NCI-H2196 treated with DMSO at 0.1 percent for 48 hours (cell line): ENCODE measurements around the gene CASKIN2.
"Not testable (repeated sequence)": the region's sequence is repeated elsewhere in the genome, so short reads cannot be mapped to it uniquely, and the experiment has no call there.

Experiments
- DNase-seq: peaks from one replicate; lab custom pipeline; 2025; ENCODE audit not compliant: unreplicated experiment; lab: John Stamatoyannopoulos, UW

Gene CASKIN2

DNA sequence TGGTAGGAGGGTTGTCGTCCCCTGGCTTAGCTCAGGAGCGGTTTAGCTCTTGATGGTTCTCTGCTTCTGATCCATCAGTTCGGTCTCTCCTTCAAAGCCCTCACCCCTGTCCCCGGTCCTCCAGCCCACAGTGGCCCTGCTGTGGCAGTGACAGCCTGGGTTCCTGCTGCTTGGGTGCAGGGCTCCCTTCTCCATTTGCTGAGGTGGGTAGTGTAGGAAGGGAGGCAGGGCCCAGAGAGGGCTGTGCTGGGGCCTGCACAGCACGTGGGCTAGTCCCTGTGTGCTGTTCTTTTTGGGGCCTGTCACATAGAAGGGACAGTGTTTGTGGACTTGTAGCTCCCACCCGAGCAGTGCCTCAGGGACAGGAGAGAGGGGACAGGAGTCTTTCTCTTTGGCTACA lies 40.6 kb downstream of the CASKIN2 start:
- no peak for DNase-seq

DNA sequence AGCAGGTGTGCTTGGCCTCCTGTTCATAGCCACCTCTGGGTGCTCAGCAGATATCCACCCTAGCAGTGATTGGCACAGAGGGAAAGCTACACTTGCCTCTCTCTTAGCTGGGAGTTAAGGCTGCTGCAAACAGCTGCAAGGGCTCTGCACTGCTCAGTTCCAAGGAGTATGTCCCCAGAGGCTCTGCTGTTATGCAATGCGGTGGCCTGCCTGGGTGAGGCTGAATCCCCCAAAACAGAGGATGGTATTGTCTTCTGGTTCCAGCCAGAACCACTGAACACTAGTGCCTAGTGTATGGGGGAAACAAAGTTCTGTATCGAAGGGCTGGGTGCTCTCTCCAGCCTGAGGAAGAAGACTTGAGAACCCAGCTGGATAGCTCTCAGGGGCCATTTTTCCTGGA lies 42.1 kb downstream of the CASKIN2 start:
- DNase-seq = no peak

DNA sequence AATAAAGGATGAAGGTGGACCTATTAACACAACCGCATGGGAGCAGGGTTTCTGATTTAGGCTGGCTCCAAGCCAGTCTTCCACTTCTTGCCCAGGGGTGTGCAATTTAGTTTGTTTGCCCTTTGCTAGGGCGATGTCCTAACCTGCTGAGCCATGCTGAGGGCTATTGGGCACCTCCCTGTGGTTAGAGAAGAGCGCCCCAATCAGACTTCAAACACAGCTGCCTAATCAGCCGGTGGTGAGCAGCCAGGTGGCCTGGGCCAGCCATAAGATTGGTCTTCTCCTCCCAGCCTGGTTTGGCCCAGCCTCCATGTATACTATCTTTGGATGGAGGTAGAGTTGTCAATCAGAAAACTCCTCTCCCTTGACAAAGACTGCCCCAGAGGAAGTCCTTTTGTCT lies 43.2 kb downstream of the CASKIN2 start:
- peak; percentile 96 for DNase-seq

DNA sequence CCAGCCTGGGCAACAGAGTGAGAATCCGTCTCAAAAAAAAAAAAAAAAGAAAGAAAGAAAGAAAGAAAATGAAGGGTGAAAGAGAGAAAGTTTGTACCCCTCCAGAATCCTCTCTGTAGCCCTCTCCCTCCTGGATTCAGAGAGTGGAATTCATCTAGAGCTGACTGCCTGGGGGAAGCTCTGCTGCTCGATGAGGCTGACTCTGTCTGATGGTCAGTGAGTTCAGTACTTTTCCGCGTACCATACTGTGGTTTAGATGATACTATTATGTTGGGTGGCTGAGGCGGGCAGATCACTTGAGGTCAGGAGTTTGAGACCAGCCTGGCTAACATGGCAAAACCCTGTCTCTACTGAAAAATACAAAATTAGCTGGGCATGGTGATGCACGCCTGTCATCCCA lies 44.1 kb downstream of the CASKIN2 start:
- DNase-seq = no peak

DNA sequence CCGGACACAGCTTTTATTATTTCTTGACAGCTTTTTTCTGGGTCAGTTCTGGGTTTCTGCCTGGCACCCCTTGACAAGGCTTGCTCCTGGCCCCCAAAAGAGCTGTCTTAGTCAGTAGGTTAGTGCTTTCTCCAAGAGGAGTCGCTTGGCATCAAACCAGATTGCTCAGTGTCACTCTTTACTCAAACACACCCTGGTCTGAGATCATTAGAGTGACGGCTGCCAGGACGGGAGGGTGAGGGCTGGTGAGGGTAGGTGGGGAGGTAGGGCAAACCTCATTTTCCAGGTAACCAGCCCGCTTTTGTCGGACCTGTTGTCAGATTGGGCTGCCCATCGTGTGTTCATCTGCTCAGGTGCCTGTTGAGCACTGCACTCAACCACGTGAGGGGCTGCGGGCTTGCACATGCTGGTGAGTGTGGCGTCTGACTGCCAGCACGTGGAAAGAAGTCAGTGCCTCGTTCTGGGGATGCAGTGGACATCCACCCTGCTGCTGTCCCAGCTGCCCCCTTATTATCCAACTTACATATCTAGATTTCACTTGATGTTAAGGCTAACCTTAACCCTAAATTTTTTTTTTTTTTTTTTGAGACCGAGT lies 46.5 kb downstream of the CASKIN2 start:
- DNase-seq = no peak

DNA sequence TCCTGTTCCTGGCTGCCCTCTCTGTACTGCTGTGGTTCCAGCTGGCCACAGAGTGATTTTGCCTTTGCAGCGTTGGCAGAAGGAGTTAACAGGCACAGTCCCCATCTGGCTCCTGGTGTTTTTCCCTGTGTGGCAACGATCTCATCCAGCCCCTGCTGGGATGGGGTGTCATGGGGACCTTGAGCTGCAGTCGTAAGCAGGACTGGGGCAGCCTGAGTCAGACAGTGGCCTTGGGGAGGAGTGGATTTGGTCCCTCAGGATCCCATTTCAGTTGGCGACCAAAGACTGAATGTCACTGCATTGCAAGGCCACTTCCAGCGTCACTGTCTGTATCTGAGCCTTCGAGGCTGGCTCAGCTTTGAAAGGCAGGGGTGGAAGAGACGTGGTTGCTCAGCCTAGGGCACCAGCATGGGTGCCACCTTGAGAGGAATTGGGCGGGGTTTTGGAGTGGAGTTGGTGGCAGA lies 47.0 kb downstream of the CASKIN2 start:
- no peak for DNase-seq

DNA sequence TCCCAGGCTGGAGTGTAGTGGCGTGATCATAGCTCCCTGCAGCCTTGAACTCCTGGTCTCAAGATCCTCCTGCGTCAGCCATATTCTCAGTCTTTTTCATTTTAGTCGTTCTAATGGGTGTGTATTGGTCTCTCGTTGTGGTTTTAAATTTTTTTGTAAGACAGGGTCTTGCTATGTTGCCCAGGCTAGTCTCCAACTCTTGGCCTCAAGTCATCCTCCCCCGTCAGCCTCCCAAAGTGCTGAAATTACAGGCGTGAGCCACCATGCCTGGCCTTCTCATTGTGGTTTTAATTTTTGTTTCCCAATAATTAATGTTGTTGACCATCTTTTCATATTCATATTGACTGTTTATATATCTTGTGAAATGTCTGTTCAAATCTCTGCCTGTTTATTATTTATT lies 50.3 kb downstream of the CASKIN2 start:
- DNase-seq = no peak

DNA sequence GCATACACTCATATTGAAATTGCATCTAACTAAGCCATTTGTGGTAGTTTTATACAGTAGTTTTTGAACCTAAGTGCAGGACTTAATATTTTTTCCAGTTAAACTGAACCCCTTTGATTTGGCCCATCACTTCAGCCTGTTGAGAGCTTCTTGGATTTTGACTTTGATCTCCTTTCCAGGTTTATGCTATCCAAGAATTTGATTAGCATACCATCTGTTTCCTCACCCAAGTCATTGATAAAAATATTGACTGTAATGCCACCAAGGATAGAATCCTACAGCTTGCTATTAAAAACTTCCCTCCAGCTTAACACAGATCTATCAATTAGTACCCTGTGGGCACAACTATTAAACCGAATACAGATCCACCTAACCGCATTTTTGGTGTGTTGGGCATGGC lies 51.7 kb downstream of the CASKIN2 start:
- DNase-seq = no peak

DNA sequence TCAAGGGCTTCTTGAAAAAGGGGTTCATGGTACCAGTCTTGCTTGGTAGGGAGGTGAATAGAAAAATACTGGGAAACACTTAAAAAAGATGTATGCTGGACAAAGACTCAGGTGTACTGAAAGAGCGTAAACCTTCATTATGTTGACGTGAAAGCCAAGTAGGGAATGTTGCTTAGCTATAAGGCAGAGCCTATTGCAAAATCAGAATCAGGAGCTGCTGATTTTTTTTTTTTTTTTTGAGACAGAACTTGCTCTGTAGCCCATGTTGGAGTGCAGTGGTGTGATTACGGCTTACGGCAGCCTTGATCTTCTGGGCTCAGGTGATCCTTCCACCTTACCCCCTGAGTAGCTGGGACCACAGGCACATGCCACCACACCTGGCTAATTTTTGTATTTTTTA lies 55.0 kb downstream of the CASKIN2 start:
- no peak for DNase-seq

DNA sequence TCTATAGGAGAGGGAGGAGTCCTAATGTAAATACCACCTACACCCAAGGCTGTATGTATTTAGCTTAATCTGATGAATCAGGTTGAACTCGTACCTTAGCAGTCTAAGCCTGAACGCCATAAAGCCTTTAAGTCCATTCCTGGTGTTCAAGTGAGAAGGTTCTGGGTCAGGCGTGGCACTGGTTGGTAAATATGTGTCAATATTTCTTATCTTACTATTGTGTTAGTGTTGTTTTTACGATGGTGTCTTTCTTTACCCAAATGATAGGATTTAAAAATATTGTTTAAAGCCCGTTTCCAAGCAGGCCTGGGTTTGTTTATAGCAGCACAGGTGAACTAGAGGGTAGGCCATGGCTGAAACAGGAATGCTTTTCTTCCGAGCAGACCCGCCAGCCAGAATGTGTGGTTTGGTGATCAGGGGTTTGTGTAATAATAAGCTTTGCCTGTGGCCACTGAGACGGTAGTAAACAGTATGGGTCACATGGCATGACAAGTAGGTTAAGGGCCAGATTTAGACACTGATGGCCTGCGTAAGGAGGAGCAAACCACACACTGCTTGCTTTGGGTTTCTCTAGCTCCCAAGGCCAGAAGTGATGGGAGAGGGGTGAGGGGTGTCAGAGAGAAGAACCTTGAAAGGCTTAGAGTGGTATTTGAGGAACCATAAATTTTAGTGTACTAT lies 55.6 kb downstream of the CASKIN2 start:
- no peak for DNase-seq

DNA sequence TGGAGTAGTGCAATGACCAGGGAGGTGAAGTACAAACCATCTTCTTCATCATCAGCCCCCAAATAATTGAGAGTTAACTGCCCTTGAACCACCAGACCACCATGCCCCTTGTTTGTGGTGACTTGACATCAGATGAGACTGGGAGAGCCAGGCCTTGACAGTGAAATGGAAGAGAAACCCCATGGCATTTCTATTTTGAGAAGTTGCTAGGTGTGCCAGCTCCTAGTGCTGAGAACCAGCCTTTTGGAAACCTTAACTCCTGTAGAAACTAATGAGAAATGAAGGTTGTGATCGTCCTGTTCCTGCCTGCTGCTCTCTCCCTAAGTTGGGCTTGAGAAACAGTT lies 56.1 kb downstream of the CASKIN2 start:
- no peak for DNase-seq

DNA sequence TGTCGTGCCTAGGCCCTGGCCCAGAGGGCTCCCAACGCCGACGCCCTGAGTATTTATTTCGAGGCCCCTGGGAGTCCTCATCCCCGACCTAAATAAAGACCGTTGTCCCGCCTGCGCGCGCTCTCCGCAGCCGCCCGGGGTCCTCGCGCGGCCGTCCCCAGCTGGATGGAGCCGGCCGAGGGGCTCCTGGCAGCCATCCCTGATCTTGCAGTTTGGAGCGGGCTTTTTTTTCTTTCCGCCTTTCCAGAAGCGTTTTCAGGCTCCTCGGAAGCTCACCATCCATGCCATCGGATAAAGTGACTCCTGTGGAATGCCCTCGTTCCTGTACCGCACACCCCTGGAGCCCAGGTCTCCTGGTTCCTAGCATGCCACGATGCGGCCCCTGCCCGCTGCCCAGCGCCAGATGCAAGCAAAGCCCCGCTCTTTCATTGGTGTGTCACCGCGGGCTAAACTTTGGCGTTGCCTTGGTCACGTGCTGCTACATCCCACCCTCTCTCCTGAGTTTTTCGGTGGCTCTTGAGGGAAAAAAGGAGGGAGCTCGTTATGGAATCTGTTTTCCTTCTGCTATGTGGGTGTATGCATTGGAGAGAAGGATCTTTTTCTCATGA lies 58.2 kb downstream of the CASKIN2 start:
- no peak for DNase-seq

DNA sequence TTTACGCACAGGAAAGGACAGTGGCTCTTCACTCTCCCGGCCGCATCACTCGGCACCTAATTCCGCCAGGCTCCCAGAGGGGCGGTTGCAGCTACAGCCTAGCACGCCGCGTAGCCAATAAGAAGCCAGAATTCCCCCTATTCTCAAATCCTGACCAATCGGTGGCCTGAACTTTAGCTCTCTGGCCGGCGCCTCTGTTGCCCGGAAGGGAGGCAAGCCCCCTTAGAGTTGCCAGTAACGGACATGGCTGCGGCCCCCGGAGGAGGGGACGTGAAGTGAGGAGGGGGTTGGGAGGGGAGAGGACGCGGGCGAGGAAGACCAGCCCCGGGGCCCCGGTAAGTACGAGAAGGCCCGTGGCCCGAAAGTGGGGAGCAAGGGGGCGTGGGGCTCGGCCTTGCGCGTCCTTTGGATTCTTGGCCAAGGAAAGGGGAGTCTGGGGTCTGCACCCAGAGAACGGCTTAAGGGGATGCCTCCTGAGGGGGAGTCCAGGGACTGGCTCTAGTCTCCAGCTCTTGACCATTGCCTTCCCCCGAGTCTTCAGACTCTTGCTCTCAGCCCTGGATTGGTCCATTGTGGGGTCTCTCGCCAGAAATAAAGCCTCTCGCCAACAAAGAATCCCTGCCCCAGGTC lies 58.8 kb downstream of the CASKIN2 start, which contains the start of gene TMEM94:
Gene TMEM94, plus strand, starts transcription at position 219 of the 630 bp plus-strand sequence. CDS start 15,271 bp downstream, outside the sequence.
- DNase-seq = peak; percentile 96

DNA sequence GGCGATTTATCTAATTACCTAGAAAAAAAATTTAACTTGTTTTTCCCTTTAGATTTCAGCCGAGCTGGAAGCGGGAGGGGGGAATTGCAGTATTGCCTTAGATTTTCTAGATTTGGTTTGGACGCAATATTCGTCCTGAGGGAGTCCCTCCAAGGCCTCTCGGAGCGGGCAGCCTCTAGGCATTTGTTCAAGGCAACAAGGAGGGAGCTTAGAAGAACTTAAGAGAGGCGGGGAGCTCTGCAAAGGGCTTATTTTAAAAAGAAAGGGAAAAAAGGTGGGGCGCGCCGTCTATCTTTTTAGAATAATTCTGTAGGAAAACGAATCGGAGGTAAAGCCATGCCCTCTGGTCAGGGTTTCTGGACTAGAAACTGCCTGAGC lies 59.3 kb downstream of the CASKIN2 start:
- no peak for DNase-seq

DNA sequence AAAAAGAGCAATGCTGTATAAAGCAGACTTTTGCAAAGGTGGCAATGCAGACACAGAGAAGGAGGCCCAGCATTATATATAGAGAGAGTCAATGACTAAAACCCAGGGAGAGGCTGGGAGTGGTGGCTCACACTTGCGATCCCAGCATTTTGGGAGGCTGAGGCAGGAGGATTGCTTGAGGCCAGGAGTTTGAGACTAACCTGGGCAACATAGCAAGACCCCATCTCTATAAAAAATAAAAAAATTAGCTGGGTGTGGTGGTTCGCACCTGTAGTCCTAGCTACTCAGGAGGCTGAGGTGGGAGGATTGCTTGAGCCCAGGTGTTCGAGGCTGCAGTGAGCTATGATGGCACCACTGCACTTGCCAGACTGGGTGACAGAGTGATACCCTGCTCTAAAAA lies 60.7 kb downstream of the CASKIN2 start:
- not testable (repeated sequence) for DNase-seq

DNA sequence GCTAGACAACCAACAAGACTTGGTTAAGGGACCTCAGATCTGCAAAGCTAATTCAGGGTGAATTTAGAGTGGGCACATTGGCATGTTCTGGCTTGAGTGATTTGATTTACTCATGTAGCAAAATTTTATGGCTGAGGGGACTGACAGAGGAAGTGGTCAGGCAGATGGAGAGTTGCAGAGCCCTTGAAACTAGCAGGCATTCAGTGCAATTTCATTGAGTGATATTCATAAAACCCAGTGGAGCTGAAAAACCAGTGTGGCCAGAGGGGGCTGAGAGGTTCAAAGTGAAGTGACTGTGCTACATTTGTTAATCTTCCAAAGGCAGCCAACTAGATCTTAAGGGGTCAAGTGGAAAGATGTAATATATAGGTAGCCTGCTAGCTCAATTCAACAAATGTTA lies 61.1 kb downstream of the CASKIN2 start:
- DNase-seq = no peak

DNA sequence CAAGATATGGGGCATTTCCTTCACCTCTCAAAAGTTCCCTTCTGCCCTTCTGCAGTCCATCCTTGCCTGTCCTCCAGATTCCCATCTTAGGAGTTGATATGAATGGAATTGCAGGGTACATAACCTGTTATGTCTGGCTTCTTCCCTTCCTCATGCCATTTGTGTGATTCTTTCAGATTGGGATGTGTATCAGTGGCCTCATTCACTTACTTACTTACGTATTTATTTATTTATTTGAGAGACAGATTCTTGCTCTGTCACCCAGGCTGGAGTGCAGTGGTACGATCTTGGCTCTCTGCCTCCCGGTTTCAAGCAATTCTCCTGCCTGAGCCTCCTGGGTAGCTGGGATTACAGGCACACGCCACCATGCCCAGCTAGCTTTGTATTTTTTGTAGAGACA lies 65.1 kb downstream of the CASKIN2 start:
- no peak for DNase-seq
